HG02973 (cell line): ENCODE results near the gene PLEKHA5.
"Not testable (repeated sequence)": the region's sequence is repeated elsewhere in the genome, so short reads cannot be mapped to it uniquely, and the experiment has no call there.

Source experiments
- ATAC-seq: cut with Tn5 transposase; IDR thresholded peaks from one replicate; pipeline ENCODE4 v1.9.1; 2021; ENCODE audit warnings: moderate library complexity; ENCODE audit not compliant: unreplicated experiment

The PLEKHA5 gene

DNA sequence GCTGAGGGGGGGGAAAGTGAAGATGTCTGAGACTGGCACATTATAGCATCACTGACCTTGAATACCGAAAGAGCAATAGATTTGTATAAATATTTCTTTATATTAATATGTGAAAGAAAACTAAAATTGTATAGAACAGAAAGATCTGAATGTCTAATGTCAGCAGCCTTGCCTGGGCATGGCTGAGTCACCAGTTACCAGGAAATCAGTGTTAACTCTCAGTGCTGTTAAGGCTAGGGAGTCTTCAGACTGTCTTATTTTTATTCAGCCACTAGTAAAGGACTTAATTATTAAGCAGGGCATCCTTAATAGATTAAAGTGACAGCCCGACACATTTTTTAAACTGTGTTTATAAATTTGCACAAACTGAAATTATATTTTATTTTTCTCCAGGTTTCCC lies 186.9 kb downstream of the PLEKHA5 start:
- no peak for ATAC-seq

DNA sequence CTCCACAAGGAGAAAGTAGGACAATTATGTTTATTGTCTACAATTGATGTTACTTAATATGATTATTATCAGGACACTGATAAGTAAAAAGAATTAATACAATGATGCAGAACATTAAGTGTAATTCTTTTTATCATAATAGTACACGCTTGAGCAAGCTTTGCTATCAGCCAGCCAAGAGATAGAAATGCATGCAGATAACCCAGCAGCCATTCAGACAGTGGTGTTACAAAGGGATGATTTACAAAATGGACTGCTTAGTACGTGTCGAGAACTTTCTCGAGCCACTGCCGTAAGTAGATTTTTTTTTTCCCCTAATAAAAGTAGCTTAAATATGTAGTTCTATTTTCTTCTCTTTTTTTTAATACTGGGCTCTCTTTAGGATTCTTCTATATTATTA lies 192.8 kb downstream of the PLEKHA5 start:
- ATAC-seq, result no peak

DNA sequence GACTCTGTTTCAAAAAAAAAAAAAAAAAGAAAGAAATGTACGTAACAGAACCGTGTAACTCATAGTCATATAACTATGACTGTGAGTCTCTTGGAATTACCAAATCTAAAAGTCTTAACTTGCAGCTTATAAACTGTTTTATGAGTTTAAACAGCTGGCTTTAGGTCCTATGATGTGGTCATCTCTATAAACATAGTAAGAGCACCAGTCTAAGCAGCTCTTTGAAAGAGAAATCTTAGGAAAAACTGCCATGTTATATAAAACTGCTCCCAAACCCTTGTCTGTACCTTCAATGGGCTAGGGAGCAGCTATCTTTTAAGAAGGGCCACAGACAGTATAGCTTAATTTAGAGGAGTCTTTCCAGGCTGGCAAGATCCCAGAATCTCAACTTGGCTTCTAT lies 194.3 kb downstream of the PLEKHA5 start:
- ATAC-seq, result no peak

DNA sequence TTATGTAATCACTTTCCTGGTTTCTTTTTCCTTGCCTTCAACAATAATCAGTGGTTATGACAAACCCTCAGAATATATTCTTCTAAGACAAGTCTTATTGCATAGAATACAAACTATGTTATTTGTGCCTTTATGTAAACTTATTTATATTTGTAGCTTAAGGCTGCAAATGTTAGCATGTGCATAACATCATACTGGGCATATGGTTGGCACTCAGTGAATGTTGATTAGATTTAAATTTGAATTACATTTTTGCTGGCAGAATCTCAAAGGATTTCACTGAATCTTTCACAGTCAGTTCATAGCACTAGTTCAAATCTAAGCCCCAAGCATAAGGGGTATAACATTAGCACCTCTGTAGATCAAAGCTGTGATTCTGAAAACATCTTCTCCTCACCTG lies 196.6 kb downstream of the PLEKHA5 start:
- ATAC-seq, result no peak

DNA sequence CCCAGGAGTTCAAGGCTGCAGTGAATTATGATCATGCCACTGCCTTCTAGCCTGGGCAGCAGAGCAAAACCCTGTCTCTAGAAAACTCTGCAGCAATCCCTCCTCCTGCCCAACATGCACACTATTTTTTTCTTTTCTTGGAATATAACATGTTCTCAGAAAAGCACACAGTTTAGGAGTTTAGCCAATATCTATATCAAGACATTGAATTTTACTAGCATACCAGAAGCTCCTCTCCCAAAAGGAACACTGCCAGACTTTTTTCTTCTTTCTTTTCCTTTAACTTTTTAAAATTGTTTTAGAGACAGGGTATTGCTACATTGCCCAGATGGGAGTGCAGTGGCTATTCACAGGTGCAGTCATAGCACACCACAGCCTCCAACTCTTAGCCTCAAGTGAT lies 202.7 kb downstream of the PLEKHA5 start:
- no peak for ATAC-seq

DNA sequence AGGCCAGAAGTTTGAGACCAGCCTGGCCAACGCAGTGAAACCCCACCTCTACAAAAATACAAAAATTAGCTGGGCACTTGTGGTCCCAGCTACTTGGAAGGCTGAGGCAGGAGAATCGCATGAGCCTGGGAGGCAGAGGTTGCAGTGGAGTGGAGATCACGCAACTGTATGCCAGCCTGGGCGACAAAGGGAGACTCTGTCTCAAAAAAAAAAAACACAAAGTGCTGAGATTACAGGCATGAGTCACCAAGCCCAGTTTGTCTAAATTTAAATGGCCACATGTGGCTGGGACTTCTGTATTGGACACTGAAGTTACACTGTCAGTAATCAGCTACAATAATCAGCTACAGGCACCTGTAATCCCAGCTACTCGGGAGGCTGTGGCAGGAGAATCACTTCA lies 208.9 kb downstream of the PLEKHA5 start:
- no peak for ATAC-seq

DNA sequence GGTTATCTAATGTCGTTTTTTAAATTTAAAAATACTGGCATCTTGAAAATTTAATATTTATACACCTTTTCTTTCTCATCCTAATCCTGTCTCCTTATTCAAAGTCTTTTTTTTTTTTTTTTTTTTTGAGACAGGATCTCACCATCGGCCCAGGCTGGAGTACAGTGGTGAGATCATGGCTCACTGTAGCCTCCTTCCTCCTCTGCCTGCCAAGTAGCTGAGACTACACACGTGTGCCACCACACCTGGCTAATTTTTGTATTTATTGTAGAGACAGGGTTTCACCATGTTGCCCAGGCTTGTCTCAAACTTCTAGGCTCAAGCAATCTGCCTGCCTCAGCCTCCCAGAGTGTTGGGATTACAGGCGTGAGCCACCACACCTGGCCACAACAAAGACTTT lies 221.3 kb downstream of the PLEKHA5 start:
- not testable (repeated sequence) for ATAC-seq

DNA sequence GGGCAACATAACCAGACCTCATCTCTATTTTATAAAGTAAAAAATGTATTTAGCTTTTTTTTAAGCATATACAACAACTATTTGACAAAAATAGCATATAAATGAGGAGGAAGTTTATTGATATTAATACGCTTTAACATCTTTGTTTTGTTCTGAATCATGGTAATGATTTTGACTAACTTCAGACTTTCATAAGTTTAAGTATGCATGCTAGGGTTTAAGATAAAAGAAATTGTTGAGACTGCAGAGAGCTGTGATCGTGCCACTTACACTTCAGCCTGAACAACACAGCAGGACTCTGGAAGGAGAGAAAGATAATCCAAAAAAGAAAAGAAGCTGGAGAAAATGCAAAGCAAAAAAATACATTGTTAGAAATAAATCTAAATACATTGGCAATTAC lies 221.8 kb downstream of the PLEKHA5 start:
- ATAC-seq, result no peak

DNA sequence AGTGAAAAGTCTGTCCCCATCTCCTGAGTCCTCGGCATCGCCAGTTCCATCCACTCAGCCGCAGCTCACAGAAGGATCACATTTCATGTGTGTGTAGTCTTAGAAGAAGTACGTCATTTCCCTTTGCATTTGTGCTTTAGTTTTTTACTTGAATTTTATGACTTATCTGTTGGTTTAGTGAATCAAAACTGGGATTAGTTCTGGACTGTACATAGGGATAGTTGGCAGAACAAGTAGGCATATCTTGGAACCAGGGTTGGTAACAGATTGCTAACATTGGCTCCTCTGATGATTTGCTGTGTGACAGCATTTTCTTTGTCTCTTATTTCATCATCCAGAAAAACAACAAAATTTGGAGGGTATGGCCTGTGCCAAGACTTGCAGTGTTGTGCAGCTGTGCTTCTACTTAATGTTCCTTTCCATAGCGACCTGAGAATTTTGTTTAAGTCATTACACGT lies 240.2 kb downstream of the PLEKHA5 start:
- ATAC-seq, result no peak

DNA sequence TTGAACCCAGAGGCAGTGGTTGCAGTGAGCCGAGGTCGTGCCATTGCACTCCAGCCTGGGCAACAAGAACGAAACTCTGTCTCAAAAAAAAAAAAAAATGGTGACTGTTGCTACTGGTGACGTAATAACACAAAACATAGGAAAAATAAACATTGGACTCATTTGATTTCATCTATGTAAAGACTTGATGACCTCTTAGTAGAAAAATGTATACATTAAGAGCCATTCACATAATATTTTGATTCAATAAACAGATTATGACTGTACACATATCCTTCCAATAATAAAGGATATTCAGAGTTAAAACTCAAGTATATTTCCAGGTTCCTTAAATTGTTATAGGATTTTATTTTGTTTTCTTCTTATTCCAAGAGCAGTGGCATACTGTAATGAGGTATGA lies 244.1 kb downstream of the PLEKHA5 start:
- ATAC-seq, result no peak

DNA sequence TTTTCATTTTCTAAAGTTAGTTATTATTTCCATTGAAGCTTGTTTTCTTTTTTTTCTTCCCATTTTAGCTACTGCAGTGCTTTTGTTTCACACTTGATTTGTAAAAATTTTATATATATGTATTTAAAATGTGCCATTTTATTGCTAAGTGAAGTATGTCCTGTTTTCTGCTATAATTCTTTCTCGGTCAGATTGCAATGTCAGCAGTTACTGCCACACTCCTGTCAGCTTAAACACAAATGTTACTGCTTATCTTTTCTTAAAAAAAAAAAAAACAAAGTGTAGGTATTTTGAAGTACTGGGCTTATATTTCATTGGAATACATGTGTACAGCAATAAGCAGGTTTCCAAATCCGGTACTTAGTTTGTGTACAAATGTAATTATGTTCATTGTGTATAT lies 246.4 kb downstream of the PLEKHA5 start:
- no peak for ATAC-seq

DNA sequence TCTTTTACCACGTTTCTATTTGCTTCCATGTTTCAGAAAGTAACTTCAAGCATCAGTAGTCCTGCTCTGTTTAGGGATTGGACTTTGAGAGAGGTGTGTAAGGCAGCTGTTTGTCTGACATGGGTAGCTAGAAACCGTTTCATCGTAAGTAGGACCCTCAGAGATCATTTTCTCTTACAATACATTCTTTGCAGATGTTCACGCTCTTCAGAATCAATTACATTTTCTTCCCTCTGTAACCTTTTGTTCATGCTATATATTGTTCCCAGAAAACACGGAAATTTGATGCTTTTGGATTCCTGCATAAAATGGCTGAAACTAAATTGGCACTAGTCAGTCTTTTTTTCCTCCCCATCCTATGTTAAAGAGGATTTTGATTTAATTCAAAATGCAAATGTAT lies 247.2 kb downstream of the PLEKHA5 start:
- ATAC-seq, result no peak

DNA sequence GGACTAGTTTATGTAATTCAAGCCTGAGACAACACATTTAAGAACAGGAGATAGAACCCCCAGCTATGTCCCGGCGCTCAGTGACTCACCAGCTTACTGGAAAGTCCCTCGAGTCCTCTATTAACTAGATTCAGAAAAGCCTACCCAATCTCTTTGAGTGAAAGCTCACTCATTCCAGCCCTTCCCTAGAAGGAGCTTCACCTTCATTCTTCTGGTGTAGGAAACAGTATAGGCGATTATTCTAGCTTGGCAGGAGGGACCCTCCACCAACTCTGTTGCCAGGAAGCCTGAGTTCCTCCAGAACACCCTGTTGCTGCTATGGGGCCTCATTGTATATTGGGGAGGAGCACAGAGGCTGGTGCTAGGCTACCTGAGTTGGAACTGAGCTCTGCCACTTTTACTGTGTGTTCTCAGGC lies 252.6 kb downstream of the PLEKHA5 start:
- peak; percentile 98 for ATAC-seq

DNA sequence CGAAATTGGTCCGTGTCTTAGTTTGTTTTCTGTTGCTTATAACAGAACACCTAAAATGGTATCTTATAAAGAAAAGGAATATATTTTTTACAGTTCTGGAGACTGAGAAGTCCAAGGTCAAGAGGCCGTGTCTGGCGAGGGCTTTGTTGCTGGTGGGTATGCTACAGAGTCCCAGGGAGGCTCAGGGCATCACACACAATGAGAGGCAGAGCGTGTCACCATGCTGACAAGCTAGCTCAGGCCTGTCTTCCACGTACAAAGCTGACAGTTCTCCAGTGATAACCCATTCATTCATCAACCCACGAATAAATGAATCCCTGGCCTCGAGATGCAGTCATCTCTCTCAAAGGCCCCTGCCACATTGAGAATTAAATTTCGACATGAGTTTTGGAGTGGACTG lies 253.0 kb downstream of the PLEKHA5 start:
- no peak for ATAC-seq

DNA sequence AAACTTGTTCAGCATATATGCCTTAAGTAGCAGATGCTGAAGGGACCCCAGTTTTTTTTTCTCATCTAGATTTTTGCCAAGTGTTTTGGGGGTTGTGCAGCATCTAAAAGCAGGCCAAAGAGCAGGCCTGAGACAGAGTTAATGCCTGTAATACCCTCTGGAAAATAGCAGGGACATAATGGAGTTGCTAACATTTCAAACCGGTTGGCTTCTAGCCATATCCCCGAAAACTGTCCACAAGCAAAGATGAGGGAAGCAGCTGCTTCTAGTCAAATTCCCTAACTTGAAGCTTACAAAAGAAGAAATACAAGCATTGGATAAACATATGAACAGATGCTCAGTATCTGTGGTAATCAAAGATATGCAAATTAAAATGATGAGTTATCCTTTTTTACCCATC lies 257.6 kb downstream of the PLEKHA5 start:
- no peak for ATAC-seq

DNA sequence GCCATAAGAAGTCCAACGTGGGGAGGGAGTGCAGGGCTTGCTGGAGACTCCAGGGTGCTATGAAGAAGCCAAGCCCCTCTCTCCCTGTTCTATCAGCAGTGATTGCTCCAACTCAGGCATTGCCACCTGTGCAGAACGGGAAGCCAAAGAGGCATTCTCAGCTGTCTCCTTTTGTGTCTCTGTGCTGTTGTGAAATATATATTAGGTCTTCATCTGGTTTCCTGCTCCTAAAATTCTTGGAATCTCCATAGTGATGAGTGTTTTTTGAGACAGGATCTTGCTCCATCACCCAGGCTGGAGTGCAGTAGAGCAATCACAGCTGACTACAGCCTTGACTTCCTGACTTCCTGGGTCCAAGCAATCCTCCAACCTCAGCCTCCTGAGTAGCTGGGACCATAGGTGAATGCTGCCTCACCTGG lies 258.6 kb downstream of the PLEKHA5 start:
- no peak for ATAC-seq

DNA sequence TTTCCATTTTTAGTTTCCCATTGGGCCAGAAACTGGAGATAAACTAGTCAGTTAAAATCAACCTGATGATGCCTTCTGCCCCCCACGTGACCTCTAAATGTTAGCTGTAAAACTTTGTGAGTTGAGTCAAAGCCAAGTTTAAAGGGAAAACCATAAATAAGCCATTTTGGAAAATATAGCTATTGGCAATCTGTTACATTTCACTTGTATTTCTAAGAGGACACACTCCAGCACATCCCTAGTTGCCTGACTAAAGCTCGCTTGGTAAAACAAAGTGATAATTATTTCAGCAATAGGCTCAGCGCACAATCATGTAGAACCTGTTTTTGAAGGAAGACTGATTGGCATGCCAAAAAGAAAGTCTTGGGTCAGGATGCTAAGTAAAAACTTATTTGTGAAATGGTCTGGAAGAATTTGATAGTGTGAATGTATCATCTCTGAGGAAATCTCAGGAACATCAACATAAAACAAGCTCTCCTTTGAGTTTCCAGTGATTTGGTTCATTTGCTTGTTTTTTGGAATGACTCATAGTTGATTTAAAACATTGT lies 260.6 kb downstream of the PLEKHA5 start:
- ATAC-seq, result no peak

DNA sequence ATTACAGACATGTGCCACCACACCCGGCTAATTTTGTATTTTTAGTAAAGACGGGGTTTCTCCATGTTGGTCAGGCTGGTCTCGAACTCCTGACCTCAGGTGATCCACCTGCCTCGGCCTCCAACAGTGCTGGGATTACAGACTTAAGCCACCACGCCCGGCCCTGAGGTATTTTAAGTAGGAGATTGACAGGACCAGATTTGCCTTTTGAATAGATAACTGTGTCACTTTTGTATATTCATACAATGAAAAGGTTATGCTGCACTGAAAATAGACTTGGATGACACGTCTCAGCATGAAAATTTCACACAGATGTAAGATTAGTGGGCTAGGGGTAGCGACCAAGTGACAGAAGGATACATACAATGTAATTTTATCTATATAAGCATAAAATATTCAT lies 263.1 kb downstream of the PLEKHA5 start:
- ATAC-seq, result not testable (repeated sequence)

DNA sequence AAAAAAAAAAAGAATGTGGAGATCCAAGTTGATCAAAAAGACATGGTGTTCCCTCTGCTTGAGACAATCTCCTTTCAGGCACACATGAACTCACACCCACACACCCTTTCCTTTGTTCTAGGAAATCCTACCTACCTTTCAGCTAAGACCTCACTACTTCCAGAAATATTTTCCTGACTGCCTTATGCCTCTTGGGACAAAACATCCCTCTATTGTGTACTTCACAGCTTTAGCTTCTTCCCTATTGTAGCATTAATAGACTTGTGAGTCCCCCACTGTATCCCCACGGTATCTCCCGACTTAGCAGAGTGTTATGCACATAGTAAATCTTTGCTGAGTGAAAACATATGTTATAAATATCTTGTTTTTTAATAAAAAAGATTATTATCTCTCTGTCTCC lies 264.9 kb downstream of the PLEKHA5 start:
- ATAC-seq, result no peak

DNA sequence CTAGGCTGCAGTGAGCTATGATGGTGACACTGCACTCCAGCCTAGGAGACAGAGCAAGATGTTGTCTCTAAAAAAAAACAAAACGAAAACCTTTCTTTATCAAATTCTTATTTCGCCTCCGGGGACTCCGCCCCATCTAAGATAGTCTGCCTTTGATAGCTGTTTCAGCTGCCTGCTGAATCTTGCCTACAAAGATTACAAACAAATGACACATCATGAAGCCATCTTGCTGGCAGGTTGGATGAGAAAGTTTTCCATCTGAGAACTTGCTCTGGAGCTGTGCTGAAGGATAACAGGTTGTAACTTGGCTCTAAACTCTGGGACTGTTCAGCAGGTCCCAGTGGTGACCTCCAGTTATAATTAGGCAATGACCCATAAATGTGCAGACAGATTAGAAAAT lies 268.0 kb downstream of the PLEKHA5 start:
- ATAC-seq, result no peak

DNA sequence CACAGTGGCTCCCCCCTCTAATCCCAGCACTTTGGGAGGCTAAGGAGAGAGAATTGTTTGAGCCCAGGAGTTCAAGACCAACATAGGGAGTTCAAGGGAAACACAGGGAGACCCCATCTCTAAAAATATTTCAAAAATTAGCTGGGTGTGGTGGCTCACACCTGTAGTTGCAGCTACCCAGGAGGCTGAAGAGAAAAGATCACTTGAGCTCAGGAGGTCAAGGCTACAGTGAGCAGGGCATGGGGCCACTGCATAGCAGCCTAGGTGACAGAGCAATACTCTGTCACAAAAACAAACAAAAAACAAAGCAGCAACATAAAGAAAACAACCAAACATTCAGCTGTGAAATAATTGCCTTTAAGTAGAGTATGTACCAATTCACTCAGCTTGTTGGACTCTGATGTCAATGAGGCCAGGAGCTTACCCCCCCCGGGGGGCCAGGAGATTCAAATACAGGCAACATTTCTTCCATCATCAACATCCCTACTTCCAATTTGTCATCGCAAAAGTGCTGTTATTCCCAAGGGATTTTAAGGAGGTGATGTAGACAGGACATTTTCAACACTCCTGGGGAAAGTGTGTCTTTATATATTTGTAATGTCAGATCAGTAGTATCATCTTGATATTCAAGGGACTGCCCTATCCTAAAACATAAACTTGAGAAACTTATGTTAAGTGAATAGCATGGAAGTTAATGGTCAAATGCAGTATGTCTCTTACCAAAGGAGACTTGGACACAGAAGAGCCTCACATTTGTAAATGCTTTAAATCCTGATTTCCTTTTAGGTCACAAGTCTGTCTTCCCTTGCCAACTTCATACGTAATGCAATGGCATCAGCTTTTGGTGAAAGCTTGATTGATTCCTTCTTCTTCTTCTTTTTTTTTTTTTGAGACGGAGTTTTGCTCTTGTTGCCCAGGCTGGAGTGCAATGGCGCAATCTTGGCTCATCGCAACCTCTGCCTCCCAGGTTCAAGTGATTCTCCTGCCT lies 269.1 kb downstream of the PLEKHA5 start:
- ATAC-seq, result no peak

DNA sequence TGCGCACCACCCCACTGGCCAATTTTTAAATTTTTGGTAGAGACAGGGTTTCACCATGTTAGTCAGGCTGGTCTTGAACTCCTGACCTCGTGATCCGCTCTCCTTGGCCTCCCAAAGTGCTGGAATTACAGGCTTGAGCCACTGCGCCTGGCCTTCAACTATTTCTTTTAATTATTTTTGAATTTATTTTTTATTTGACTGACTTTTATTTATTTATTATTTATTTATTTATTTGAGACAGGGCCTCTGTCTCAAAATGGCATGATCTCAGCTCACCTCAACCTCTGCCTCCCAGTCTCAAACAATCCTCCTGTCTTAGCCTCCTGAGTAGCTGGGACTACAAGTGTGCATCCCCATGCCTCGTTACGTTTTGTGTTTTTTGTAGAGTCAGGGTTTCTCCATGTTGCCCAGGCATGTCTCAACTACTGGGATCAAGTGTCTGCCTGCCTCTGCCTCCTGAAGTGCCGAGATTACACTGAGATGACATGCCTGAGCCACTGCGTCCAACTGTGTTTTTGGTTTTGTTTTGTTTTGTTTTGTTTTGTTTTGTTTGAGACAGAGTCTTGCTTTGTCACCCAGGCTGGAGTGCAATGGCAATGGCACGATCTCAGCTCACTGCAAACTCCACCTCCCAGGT lies 271.2 kb downstream of the PLEKHA5 start:
- ATAC-seq, result not testable (repeated sequence)
